Neural progenitor cell (in vitro differentiated cells): ENCODE measurements around the gene LHCGR. TPM values are rescaled to one million over a fixed set of nuclear protein-coding genes. Genes with fewer than 3 reads are reported as not detected.

ENCODE experiments used
- DNase-seq: peaks from one replicate; pipeline ENCODE4 v3.0.0-alpha.2; 2016; ENCODE audit warnings: low spot score
- H2AFZ ChIP-seq: fragments of 200-600 bp; sonication (generic); replicated peaks from 2 replicates; pipeline ENCODE4 v1.6.1; 2016; ENCODE audit warnings: antibody characterized with exemption
- H3F3A ChIP-seq: fragments of 200-600 bp; sonication (generic); 2 replicates; pipeline ENCODE4 v1.6.1; 2016; ENCODE audit warnings: antibody characterized with exemption, low read depth
- H3K27ac ChIP-seq: fragments of 200-600 bp; sonication (generic); 2 replicates; pipeline ENCODE4 v1.5.1; 2016; ENCODE audit warnings: mild to moderate bottlenecking
- H3K27me3 ChIP-seq: fragments of 200-600 bp; sonication (generic); 2 replicates; pipeline ENCODE4 v1.6.1; 2016; ENCODE audit warnings: mild to moderate bottlenecking, moderate library complexity
- H3K36me3 ChIP-seq: fragments of 200-600 bp; sonication (generic); 2 replicates; pipeline ENCODE4 v1.5.1; 2016
- H3K4me1 ChIP-seq: fragments of 200-600 bp; sonication (generic); 2 replicates; pipeline ENCODE4 v1.6.1; 2016; ENCODE audit warnings: mixed run types
- H3K4me2 ChIP-seq: fragments of 200-600 bp; sonication (generic); 2 replicates; pipeline ENCODE4 v1.6.1; 2016
- H3K4me3 ChIP-seq: fragments of 200-600 bp; sonication (generic); 2 replicates; pipeline ENCODE4 v1.5.1; 2016
- H3K79me2 ChIP-seq: fragments of 200-600 bp; sonication (generic); 2 replicates; pipeline ENCODE4 v1.6.1; 2016; ENCODE audit warnings: low read depth
- H3K9ac ChIP-seq: fragments of 200-600 bp; sonication (generic); 2 replicates; pipeline ENCODE4 v1.6.1; 2016
- H3K9me3 ChIP-seq: fragments of 200-600 bp; sonication (generic); 2 replicates; pipeline ENCODE4 v1.5.1; 2016; ENCODE audit warnings: low read depth
- H4K20me1 ChIP-seq: fragments of 200-600 bp; sonication (generic); 2 replicates; pipeline ENCODE4 v1.6.1; 2016; ENCODE audit warnings: low read depth
- H3K27ac Mint-ChIP-seq: 3 replicates; pipeline ENCODE4 v1.8.0; 2021; ENCODE audit warnings: mixed read lengths
- H3K27me3 Mint-ChIP-seq: 2 replicates; pipeline ENCODE4 v1.8.0; 2022; ENCODE audit warnings: low read depth, mild to moderate bottlenecking, inconsistent platforms, moderate library complexity, mixed read lengths; ENCODE audit not compliant: insufficient read depth
- H3K36me3 Mint-ChIP-seq: 3 replicates; pipeline ENCODE4 v1.8.0; 2021; ENCODE audit warnings: mixed read lengths
- H3K4me1 Mint-ChIP-seq: 3 replicates; pipeline ENCODE4 v1.8.0; 2021; ENCODE audit warnings: mixed read lengths
- H3K4me3 Mint-ChIP-seq: 3 replicates; pipeline ENCODE4 v1.8.0; 2021; ENCODE audit warnings: mild to moderate bottlenecking, moderate library complexity, mixed read lengths
- H3K9me3 Mint-ChIP-seq: 3 replicates; pipeline ENCODE4 v1.8.0; 2020; ENCODE audit warnings: mixed read lengths
- EZH2 ChIP-seq: fragments of 200-600 bp; sonication (generic); IDR thresholded peaks from 2 replicates; pipeline ENCODE4 v1.6.1; 2017; ENCODE audit warnings: antibody characterized with exemption, mild to moderate bottlenecking, moderate library complexity
- EZH2phosphoT487 ChIP-seq: fragments of 200-600 bp; sonication (generic); IDR thresholded peaks from 2 replicates; pipeline ENCODE4 v1.6.1; 2017; ENCODE audit warnings: antibody characterized with exemption
- total RNA-seq: library from RNA; depleted of rRNA; stranded (reverse); fragments of >200 nt; gene quantifications from 2 replicates; pipeline ENCODE4 v1.2.3, GENCODE V29; 2015; ENCODE audit warnings: low replicate concordance
- TF ChIP-seq, protein P1 (sequence below): fragments of 200-600 bp; sonication (generic); IDR thresholded peaks from 2 replicates; pipeline ENCODE4 v1.5.1; 2017; ENCODE audit warnings: antibody characterized with exemption, mild to moderate bottlenecking

LHCGR gene
- total RNA-seq, 1 donor from 2014 or later = not detected

DNA sequence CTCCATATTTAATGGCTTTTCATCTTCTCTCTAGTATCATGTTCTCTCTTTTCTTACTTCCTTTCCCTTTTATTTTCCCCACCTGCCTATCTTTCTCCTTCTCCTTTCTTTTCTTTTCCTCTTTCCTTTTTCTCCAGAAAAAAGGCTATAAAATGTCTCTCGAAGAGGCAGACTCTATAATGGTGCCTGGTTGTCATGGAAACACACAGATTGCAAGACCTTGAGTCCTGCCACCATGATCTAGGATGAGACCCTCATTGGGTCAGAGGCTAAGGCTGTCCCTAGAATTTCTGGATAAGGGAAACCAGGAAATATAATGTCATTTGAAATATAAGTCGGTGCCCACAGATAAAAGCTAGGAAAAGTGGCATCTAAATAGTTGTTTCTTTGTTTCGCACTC lies 36.5 kb upstream of the LHCGR start:
- peaks cover 5% of the 10 kb centered on the region for H3K4me1 ChIP-seq
- Mint-ChIP-seq H3K36me3 (no peaks in the 10 kb centered on the region), H3K27ac (no peak overlapping the region), H3K4me3 (no peak overlapping the region), H3K27me3 (no peaks in the 10 kb centered on the region), H3K9me3 (no peaks in the 10 kb centered on the region), H3K4me1 (peaks cover 28% of the 10 kb centered on the region)
- no peak overlapping the region for H3K4me2 ChIP-seq
- no peak overlapping the region for H3K27ac ChIP-seq
- H4K20me1 ChIP-seq = no peaks in the 10 kb centered on the region
- no peaks in the 10 kb centered on the region for H3K36me3 ChIP-seq
- H2AFZ ChIP-seq = no peak overlapping the region
- H3K79me2 ChIP-seq = no peaks in the 10 kb centered on the region
- H3K27me3 ChIP-seq = no peaks in the 10 kb centered on the region
- no peak for TF ChIP-seq EZH2phosphoT487
- TF ChIP-seq, protein P1, sequence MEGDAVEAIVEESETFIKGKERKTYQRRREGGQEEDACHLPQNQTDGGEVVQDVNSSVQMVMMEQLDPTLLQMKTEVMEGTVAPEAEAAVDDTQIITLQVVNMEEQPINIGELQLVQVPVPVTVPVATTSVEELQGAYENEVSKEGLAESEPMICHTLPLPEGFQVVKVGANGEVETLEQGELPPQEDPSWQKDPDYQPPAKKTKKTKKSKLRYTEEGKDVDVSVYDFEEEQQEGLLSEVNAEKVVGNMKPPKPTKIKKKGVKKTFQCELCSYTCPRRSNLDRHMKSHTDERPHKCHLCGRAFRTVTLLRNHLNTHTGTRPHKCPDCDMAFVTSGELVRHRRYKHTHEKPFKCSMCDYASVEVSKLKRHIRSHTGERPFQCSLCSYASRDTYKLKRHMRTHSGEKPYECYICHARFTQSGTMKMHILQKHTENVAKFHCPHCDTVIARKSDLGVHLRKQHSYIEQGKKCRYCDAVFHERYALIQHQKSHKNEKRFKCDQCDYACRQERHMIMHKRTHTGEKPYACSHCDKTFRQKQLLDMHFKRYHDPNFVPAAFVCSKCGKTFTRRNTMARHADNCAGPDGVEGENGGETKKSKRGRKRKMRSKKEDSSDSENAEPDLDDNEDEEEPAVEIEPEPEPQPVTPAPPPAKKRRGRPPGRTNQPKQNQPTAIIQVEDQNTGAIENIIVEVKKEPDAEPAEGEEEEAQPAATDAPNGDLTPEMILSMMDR = no peak
- no peak for TF ChIP-seq EZH2
- no peaks in the 10 kb centered on the region for H3K9me3 ChIP-seq
- no peak overlapping the region for H3K9ac ChIP-seq
- H3K4me3 ChIP-seq = no peak overlapping the region
- no peaks in the 10 kb centered on the region for H3F3A ChIP-seq
- DNase-seq = no peak

DNA sequence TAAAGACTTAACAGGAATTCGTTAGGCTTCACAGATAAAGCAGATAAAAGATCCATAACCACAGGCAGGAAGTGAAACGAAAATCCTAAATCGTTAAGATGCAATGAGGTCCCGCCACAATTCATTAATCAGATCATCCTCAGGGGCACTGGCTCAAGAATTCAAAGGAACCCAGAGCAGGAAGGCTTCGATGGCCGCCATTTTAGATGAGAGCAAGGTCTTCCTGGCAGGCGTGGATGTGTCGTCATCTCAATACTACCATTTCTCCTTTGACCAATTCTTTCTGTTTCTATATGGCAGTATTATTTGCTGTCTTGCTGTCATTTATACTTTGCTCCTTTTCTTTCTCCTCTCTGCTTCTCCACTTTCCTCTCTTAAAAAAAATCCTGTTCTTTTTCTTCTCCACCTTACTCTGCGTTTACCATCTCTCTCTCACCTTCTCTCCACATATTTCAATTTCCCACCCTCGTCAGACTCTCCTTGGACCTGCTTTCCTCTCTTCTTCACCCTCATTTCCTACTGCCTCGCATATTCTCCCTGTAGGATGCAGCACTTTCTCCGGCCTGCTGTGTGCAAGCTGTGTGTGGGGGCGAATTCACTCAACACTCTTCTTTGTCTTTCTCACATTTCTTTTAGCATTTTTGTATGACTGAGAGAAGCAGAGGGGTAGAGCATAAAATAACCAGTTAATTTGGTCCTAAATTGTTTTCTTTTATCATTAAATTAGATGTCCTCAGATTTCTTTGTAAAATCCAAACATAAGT lies 35.1 kb upstream of the LHCGR start:
- H3K27ac Mint-ChIP-seq = no peak overlapping the region
- DNase-seq = no peak
- Histone ChIP-seq H3K79me2 (no peaks in the 10 kb centered on the region), H3K4me3 (no peak overlapping the region), H3K4me2 (no peak overlapping the region), H2AFZ (peak overlapping the region; percentile 55), H3K36me3 (no peaks in the 10 kb centered on the region), H3K27me3 (no peaks in the 10 kb centered on the region), H4K20me1 (no peaks in the 10 kb centered on the region), H3K9me3 (no peaks in the 10 kb centered on the region), H3K9ac (no peak overlapping the region), H3F3A (no peaks in the 10 kb centered on the region), H3K27ac (no peak overlapping the region), H3K4me1 (peaks cover 5% of the 10 kb centered on the region)
- no peaks in the 10 kb centered on the region for H3K27me3 Mint-ChIP-seq
- H3K4me3 Mint-ChIP-seq = no peak overlapping the region
- H3K9me3 Mint-ChIP-seq = no peaks in the 10 kb centered on the region
- H3K36me3 Mint-ChIP-seq = no peaks in the 10 kb centered on the region
- no peak for TF ChIP-seq EZH2phosphoT487
- no peak for TF ChIP-seq EZH2
- TF ChIP-seq, protein P1 = no peak
- H3K4me1 Mint-ChIP-seq = peaks cover 28% of the 10 kb centered on the region

DNA sequence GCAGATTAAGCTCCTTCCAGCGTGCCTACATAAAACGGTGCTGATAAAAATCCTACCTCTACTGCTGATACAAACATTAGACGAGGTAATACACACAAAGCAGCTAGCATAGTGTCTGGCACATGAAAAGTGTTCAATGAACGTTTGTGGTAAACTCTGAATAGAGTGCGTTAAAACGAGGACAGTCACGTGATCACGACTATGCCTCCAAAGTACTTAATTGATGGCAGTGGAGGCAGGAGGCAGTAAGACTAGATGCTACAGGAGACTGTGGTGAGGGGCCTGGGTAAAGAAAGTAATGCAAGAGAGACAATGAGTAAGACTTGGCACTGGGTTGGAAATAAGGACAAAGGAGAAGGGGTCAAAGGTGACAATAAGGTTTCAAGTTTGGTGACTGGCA lies 32.1 kb upstream of the LHCGR start:
- Histone ChIP-seq H3K27ac (no peak overlapping the region), H3K4me2 (no peak overlapping the region), H4K20me1 (no peaks in the 10 kb centered on the region), H3K36me3 (no peaks in the 10 kb centered on the region), H2AFZ (no peak overlapping the region), H3K9me3 (no peaks in the 10 kb centered on the region), H3K4me1 (peaks cover 5% of the 10 kb centered on the region), H3K79me2 (no peaks in the 10 kb centered on the region), H3K4me3 (no peak overlapping the region), H3K9ac (no peak overlapping the region), H3F3A (no peaks in the 10 kb centered on the region), H3K27me3 (no peaks in the 10 kb centered on the region)
- H3K27ac Mint-ChIP-seq = no peak overlapping the region
- no peaks in the 10 kb centered on the region for H3K27me3 Mint-ChIP-seq
- H3K4me3 Mint-ChIP-seq = no peak overlapping the region
- H3K4me1 Mint-ChIP-seq = peaks cover 21% of the 10 kb centered on the region
- DNase-seq = no peak
- H3K9me3 Mint-ChIP-seq = no peaks in the 10 kb centered on the region
- H3K36me3 Mint-ChIP-seq = no peaks in the 10 kb centered on the region
- TF ChIP-seq EZH2phosphoT487 = no peak
- TF ChIP-seq, protein P1 = no peak
- no peak for TF ChIP-seq EZH2
